HG02973 (cell line): ENCODE results near the gene ZNF618.

Experiments
- ATAC-seq: cut with Tn5 transposase; IDR thresholded peaks from one replicate; pipeline ENCODE4 v1.9.1; 2021; ENCODE audit warnings: moderate library complexity; ENCODE audit not compliant: unreplicated experiment

ZNF618 gene

DNA sequence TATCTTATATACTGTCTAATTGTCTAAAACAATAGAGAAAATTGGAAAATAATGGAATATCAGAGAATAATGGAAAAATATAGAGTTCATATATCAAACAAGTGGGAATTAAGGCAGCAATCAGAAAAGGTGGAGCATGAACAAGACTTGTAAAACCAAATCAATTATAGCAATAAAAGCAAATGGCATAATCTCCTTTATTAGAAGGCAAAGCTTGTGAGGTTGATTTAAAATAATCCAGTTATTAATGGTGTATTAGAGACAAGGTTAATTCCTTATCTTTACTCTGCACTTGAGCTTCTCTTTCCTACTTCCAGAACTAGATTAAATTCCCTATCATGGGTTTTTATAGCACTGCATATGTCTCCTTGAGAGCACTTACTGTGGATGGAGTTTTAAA, 137.9 kb downstream of the ZNF618 start:
- ATAC-seq: no peak

- ATAC-seq: no peak
Observed at GRCh38 chr9:114015607-114016006, 139.5 kb downstream of the ZNF618 start.

DNA sequence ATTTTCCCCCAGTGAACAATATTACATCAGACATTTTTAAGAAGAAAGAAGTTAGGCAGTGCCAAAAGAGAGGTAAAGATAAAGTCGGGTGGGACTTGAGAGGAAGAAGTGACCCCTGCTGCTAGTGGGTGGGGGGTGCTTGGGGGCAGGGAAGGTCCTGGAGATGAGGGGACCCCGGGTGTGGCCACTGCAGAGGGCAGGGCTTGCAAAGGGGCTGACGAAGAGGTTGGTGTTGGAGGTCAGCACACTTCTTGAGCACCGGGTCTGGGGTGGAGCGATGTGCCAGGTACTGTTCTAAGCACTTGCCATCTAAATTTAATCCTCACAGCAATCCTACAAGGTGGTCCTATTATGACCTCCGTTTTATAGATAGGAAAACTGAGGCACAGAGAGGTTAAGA, 140.0 kb downstream of the ZNF618 start:
- ATAC-seq: no peak

DNA sequence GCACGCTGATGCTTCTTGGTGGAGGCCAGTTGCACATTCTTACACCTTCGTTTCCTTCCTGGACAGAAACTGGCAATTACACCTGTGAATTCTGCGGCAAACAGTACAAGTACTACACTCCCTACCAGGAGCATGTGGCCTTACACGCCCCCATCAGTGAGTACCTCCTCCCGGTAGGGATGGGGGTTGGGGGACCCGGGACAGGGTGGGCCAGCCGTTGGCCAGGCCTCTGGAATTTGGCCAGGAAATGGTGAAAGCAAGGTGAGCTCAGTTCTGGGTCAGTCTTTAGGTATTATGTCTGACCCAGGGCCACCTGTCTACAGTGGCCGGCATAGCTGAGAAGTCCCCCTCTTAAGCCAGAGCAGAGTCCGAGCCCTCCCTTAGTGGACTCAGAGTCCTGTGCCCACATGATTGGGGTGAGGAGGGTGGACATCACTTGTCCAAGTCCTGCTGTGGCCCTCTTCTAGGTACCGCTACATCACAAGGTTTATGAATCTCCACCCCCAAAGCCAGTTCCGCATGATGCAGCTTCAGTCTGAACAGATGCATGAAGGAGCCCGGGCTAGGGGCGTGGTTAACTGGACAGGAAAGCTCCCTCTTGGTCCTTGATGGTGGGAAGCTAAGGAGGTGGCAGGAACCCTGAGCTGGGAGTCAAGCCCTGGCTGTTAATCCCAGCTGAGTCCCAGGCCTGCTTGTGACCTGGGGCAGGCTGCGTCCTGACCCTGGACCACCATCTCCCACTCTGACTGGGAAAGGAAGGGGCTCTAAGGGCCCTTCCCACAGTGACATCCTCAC, 140.7 kb downstream of the ZNF618 start:
- ATAC-seq: no peak

GRCh38 chr9:114017741-114018715, 141.9 kb downstream of the ZNF618 start:
- ATAC-seq: no peak

- no peak for ATAC-seq
Observed at GRCh38 chr9:114021578-114021977, 145.5 kb downstream of the ZNF618 start.

DNA sequence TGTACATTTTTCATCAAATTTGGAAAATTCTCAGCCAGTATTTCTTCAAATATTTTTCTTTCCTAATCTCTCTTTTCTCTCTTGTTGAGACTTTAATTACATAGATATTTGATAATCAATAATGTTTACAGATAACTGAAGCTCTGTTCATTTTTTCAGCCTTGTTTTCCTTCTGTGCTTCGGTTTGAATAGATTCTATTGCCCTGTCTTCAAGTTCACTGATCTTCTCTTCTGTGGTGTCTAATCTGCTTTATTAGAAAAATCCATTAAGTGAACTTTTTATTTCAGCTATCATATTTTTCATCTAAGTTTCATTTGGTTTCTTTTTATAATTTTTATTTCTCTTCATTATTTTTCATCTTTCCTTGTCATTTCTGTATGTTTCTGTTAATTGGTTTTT, 147.9 kb downstream of the ZNF618 start:
- no peak for ATAC-seq

DNA sequence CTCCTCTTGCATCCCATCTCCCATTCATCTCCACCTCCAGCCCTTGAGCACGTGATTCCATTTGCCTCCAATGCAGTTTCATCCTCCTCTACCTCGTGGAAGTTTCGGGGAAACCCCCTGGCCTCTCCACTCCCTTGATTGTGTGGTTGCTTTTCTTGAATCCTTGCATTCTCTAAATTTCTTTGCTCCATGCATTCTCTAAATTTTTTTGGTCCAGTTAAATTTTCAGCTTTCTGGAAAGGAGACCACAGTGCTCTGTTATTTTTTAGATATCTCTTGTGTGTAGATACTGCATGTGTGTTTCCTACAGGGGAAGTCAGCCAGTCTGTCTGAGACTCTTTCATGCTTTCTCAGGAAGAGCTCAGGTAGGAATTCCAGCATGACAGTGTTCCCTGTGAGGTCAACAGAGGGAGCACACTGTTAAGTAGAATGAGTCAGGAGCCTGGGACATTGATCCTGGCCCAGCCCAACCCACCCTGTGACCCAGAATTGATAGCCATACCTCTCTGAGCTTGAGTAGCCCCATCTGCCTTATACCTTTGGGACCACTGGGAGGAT, 149.2 kb downstream of the ZNF618 start:
- ATAC-seq: no peak

GRCh38 chr9:114025760-114026159, 149.7 kb downstream of the ZNF618 start:
- ATAC-seq: no peak

GRCh38 chr9:114026335-114026734, 150.2 kb downstream of the ZNF618 start:
- ATAC-seq: no peak

- ATAC-seq: no peak
Observed at GRCh38 chr9:114027159-114027862, 151.2 kb downstream of the ZNF618 start.

GRCh38 chr9:114027863-114028465, 151.9 kb downstream of the ZNF618 start:
- ATAC-seq: no peak

- ATAC-seq: no peak
Observed at GRCh38 chr9:114028646-114029045, 152.5 kb downstream of the ZNF618 start.

GRCh38 chr9:114029311-114030170, 153.4 kb downstream of the ZNF618 start:
- no peak for ATAC-seq

- no peak for ATAC-seq
Observed at GRCh38 chr9:114030364-114030763, 154.3 kb downstream of the ZNF618 start.

- ATAC-seq: no peak
Observed at GRCh38 chr9:114031037-114031630, 155.0 kb downstream of the ZNF618 start.

GRCh38 chr9:114031948-114032840, 156.1 kb downstream of the ZNF618 start:
- no peak for ATAC-seq

DNA sequence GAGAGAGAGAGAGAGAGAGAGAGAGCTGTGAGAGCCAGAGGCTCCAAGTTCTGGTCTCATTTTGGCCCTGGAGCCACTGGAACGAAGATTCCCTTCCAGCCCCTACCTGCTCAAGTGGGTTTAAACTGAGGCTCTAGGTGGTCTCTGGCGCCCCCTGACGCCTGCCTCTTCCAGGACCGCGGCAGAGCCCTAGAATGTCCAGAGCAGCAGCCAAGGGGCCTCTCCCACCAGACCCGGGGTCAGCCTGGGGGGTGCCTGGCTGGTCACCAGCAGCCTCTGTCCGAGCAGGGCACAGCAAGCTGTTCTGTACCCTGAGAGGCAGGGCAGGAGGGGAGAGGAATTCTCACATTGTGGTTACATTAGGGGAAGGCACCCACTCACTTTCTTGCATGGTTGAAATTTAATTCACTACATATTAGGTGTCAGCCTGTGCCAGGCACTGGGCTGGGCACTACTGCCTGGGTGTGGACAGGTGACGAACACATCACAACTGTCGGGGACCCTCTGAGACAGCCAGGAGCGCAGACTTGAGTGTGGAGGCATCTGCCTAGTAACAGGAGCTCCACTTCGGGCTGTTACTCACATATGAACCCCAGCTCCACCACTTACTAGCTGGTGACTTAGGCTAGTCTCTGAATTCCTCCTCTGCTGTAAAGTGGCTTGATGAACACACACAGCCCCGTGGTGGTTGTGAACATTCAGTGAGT, 157.4 kb downstream of the ZNF618 start:
- no peak for ATAC-seq
